Thyroid gland (tissue), 4 donors: ENCODE data around the gene TCAF2.
"Not testable (repeated sequence)": the region's sequence is repeated elsewhere in the genome, so short reads cannot be mapped to it uniquely, and the experiment has no call there.

Experiments
- CTCF ChIP-seq, 6 experiments: fragments of 200-600 bp in 3 of 6; fragments of 450-650 bp in 3 of 6; sonication (generic) in 3 of 6; IDR thresholded peaks; one replicate each; pipeline ENCODE4 v1.5.1; 2016 to 2019; ENCODE audit warnings: antibody characterized with exemption in 6 of 6, mild to moderate bottlenecking in 2 of 6, inconsistent platforms in 1 of 6, moderate library complexity in 1 of 6
- POLR2A ChIP-seq, 2 donors: fragments of 450-650 bp; IDR thresholded peaks; one replicate each; pipeline ENCODE4 v1.6.1; 2017; ENCODE audit warnings: antibody characterized with exemption in 2 of 2, mild to moderate bottlenecking in 2 of 2, moderate library complexity in 1 of 2

GRCh38 chr7:143588183-143588582, 32.6 kb upstream of the TCAF2 start:
- not testable (repeated sequence) for TF ChIP-seq POLR2A, CTCF (IDR thresholded peaks at IDR 0.05)
